NCI-H187 (cell line): ENCODE measurements around the gene CPEB4.

ENCODE experiments used
- DNase-seq, 2 experiments: peaks; one replicate each; lab custom pipeline; 2025; lab: John Stamatoyannopoulos, UW

The CPEB4 gene

DNA sequence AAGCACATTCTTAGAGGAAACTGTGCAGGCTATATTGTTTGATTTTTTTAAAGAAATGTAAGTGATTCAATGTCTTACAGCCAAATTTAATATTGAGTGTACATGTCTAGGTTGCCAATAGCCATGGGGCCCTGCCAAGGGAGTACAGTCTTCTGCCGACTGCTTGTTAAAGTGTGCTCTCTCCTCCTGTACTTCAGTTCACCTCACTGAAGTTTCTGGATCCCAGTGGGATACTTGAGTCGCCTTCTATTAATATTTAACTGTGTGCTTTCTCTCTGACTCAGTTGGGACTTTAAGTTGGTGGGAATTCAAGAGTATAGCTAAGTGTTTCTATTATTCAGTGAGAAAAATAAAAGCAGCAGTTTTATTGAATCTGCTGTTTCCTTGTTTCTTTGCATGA lies 56.4 kb downstream of the CPEB4 start:
- no peak for DNase-seq

DNA sequence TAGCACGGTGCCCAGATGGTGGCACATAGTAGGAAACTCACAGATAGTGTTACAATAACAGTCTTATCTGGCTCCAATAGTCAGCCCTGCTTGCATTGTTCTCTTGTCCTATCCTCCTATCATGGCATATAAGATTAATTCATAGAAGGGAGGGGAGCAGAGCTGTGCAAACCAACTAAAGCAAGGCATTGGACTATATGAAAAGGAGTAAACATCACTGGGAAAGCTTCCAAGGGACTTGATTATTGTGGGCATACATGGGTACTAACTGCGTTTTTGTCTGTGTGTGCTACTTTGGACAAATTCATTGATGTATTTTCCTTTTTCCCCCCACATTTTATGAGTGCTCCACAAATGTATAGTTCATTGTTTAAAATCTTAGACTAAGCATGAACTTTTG lies 57.0 kb downstream of the CPEB4 start:
- DNase-seq: no peak

DNA sequence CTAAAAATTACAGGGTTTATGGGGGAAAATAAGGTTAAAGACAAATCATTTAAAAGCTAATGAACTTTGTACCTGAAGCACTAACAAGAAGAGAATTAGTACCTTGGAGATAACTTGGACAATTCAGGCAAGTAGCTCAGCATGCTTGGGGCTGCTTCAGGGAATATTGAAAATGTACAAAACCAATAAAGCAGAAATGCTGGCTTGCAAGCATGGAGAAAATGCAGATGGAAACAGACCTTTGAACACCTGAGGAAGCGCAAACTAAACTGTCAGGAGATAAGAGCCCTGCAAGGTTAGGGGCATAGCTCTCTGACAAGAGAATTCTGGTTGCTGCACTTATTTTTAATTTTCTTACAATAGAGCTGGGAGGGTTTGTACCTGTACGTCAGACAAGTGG lies 58.2 kb downstream of the CPEB4 start:
- no peak for DNase-seq

DNA sequence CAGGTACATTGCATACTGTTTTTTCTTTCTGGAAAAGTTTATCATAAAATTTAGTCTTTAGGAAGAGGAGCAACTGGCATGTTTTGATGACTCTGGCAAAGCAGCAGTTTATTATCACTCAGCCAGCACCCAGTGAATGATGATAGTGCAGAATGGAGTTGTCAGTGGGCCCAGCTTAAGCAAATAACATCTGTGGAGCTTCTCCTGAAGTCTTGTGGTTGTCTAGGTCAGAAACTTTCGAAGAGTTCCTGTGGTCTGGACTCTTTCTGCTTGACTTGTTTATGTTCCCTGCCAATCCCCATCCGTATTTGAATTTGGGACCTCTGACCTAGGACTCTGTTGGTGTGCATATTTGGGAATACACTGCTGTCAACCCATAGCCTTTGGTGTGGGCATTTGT lies 62.7 kb downstream of the CPEB4 start:
- DNase-seq: no peak

DNA sequence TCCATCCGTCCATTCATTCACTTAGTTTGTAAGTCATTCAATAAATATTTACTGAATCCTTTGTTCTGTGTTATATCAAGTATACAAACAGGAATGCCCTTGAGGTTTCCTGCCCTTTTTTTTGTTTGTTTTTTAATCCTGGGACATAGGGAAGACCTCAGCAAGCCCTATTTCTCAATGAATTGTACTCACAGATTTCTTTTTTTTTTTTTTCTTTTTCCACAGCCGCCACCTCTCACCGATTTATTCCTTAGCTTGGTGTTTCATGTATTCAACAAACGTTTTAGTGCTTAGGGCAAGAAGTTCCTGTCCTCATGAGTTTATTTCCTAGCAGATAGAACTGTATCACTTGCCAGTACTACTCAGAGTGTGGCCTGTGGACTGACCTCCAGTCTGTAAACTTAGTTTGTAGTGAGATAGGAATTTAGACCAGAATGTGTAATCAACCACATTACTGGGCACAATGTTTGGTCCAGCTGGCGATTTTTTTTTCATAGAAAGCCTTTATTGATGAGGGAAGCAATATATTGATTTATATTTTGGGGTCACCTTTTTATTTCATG lies 65.5 kb downstream of the CPEB4 start:
- no peak for DNase-seq

DNA sequence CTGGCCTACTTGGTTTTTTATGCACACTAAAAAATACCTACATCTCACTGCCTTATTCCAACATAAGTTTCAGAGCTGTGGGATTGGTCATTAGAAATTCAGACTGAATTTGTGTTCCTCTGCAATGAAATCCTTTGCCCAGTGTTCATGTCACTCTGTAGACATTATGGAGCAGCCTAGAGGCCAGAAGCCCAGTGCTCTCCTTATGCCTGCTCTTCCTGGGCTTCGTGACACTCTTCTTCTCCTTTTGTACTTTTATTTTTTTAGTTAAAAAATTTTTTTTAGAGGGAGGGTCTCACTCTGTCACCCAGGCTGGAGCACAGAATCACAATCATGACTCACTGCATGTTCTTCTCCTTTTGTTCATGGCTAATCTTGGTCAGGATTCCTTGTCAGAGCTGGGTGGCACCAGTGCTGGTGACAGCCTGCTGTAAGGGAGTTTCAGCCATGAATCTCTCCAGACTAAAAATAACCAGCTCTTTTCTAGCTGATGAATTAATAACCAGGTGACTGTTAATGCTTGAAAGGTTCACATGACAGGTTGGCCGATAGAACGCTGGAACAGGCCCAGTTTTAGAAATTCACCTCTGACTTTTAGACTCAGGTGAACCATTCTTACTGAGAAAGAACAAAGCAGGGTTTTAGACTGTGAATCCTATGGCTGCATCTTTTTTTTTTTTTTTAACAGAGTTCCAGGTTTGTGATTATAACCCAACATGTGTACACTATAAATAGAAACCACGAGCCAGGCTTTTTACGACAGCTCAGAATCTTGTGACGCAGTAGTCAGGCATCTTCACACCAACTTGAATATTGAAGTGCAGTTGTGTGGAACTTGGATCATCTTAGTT lies 66.7 kb downstream of the CPEB4 start:
- DNase-seq: no peak

DNA sequence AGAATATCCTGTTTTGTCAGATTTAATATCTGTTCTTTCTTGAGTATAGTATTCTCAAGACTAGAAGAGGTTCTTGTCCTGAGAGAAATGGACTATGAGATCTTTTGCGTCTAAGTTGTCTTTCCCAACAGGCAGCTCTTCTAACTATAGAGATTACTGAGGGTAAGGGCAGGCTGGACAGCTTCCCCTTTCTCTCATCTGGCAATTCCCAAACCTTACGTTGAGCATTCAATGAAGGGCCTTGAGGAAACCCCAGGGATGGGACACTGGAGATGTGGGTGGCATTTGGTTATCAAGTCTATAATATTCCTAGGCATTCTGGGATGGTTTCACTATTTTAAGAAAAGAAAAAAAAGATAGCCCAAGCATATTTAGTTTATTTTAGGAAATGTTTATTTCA lies 72.8 kb downstream of the CPEB4 start:
- DNase-seq: no peak

DNA sequence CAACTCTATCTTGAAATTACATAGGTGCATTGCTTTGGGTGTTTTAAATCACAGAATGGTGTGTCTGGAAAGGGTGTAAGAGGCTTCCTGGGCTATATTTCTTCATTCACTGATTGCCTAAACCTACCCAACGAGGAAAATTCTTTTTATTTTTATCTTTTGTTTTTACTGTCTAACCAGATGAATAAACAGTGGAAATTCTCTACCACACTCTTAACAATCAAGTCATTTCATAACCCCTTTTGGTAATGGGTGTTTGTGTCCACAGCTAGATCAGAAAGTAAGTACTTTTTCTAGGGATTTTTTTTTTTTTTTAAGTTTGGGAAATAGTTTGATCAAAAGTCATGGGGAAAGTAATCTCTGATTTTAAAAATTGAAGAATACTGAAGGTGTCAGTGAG lies 73.3 kb downstream of the CPEB4 start:
- DNase-seq: no peak

DNA sequence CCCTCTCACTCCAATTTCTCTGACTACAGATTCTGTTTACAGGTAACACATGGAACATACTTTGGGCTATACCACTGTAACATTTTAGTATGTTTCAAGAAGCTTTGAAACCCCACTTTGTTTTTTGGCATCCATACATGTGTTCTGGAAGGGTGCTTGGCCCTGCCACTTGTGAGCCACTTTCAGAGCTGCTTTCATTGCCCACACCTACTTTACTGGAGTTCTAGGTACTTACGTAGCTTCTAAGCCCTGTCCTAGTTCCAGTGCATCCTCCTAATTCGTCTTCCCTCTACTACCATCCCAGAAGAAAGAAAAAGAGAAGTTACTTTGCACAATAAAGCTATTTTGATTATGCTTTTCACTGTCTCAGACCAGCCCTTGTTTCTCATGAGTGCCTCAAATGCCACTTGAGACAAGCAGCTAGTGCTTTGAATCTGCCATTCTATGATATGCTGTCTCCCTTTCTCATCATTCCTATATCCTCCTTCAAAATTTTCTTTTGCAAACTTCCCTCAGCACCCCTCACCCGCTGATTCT lies 74.4 kb downstream of the CPEB4 start:
- no peak for DNase-seq

DNA sequence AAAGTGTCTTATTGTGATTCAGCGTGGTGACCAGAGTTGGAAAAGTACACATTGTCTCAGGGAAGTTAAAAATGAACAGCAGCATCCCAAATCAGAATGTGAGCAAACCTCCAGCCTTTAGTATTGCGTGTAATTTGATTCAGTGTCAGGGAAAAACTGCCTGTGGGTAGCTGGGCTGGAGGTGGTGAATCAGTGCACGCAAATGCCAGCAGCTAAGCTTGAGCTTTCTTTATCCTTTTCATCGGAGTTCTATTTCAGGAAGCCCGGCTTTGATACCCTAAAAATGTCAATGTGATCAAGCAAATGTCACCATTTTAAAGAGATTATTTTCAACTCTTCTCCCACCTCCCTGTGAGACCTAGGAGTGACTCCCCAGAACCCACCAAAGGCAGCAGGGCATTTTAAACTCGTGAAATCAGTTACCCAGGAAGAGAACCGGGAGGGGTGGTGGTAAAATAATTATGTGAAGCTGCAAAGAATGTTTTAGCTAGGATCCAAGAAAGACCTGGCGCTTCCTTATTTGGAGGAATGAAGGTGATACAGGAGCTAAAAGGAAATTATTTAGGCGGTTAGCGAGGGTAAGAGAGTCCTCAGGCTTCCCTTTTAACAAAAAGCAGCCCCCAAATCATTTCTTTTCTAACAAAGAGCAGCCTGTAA lies 75.2 kb downstream of the CPEB4 start:
- no peak for DNase-seq

DNA sequence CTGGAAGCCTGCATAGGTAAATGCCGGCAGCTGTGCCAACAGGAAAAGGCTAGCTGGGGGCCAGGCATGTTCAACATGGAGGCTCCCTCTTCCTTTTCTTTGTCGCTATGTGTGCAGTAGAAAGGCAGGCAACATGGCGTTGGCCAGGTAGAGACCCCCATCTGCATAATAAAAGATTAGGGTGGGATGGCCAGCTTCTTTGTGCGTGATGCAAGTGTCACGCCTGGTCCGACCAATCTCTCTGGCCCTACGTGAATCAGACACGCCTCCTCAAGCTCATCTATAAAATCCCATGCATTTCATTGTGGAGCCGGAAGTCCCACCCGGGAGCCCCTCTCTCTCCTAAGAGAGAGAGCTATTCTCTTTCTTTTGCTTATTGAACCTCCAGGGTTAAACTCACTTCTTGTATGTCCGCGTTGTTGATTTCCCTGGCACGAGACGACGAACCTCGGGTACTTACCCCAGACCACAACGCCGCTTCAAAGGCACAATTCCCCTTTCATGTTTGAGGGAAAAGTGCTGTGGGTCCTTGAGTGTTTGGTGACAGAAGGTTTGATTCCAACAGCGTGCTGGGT lies 75.8 kb downstream of the CPEB4 start:
- peak; percentile 57 to 69 for DNase-seq

DNA sequence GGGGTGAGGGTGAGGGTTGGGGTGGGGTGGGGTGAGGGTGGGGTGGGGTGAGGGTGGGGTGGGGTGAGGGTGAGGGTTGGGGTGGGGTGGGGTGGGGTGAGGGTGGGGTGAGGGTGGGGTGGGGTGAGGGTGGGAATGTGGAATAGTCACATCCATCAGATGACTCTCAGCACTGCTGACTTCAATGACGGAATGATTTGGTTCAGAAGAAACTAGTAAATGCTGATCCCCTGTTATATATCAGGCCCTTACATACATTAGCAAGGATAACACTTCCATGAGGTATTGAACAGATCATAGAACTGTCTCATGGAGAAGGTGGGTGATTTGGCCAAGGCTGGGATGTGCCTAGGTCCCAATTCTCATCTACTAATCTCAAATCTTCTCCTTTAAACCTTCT lies 76.4 kb downstream of the CPEB4 start:
- DNase-seq: no peak

DNA sequence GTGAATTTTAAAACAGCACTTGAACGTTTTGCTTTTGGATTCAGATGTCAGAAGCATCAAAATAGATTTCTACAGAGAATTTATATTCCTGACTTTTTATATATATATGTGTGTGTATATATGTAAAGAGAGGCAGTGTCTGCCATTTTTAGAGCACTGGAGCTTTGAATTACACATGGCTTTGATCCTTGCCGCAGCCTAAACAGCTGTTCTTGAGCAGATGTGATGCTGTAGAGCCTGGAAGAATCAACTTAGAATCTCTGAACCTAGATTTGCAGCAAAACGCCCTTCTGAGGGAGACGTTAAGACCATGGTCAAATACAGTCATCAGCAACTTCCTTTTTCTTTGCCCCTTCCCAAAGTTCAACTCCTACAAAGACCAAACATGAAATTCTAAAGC lies 79.1 kb downstream of the CPEB4 start:
- DNase-seq: no peak

DNA sequence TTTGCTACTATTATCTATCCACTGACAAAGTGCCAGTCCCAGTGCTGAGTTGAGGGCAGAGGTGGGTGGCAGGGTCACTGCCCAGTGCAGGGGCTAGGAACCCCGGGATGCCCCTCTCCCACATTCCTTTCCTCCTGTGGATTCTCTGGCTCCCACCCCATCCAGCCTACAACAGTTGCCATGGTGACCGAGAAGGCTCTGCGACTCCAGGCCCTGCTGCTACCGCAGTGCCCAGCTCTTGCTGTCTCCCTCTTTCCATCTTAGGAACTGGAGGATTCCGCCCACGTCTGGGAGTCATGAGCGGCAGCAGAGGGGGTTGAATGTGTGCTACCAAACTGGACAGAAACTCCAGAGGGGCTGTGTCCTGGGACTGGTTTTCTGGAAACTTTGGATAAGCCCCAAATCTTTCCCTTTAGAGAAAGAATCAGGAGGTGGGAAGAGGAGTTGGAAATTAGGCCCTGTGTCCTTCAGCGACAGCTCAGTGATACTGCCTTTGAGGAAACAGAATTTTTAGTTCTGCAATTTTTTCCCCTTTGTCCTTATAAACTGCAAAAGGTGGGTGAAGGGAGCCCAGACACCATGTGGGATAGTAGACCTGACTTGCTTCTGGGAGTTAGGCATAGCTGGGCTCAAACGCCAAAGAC lies 80.1 kb downstream of the CPEB4 start:
- DNase-seq: no peak

DNA sequence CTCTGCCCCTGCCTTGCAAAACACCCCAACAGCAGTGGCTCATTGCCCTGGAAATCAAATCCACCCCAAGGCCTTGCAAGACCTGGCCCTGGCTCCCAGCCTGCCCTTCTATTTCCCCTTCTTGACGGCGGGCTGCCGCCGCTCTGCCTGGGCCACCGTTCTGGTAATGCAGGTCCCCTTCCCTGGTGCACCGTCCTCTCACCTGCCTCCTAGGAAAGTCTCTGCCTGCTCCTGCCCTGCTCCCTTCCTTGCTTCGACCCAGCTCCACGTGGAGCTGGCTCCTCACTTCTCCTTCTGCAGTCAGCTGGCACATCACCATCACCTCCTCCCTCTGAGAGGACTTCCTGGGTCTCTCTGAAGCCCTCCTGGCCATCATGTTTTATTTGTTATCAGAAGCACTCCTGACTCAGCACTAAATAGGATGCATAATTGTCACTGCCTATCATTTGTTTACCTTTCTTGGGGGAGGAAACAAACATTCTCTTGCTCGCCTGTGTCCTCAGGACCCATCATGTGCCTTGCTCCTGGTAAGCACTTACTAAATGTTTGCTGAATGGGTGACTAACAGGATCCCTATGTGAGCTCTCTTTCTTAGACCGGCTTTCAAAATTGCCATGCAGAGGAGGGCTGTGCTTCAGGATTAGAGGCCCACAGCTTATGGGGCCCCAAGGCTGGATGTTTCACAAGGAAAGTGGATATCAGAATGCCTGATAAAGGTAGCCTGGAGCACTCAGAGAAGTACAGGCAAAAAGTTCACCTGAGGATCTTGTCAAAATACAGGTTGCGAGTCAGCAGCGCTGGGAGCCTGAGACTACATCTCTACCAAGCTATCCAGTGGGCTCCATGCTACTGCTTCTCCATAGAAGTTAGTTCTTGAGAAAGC lies 81.3 kb downstream of the CPEB4 start:
- DNase-seq: no peak

DNA sequence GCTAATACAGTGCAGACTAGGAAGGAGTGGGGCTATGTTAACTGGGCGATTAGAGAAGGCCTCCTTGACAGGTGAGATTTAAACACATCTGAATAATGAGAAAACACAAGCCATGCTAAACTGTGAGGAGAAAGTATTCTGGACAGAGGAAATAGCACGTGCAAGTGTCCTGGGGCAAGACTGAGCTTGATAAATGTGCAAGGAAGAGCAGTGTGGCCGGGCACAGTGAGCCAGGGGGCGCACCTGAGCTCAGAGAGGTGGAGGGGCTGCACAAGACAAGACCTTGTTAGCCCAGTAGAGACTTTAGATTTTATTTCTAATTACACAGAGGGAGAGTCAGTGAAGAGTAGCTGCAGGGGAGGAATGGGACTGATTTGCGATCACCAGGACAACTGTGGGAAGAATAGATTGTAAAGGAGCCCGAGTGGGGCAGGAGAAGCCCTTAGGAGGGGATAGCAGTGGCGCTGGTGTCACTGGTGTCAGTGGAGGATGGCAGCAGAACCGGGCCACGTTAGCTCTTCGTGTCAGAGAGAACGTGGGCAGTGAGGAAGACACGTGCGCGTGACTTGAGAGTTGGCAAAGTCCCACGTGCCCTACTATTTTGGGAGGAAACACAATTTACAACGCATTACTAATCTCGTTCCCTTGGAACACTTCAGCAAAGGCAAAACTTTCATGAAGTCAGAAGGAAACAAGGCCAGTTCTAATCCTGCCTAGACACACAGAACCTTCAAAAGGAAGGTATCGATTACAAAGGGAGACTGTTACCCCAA lies 82.9 kb downstream of the CPEB4 start:
- no peak for DNase-seq

DNA sequence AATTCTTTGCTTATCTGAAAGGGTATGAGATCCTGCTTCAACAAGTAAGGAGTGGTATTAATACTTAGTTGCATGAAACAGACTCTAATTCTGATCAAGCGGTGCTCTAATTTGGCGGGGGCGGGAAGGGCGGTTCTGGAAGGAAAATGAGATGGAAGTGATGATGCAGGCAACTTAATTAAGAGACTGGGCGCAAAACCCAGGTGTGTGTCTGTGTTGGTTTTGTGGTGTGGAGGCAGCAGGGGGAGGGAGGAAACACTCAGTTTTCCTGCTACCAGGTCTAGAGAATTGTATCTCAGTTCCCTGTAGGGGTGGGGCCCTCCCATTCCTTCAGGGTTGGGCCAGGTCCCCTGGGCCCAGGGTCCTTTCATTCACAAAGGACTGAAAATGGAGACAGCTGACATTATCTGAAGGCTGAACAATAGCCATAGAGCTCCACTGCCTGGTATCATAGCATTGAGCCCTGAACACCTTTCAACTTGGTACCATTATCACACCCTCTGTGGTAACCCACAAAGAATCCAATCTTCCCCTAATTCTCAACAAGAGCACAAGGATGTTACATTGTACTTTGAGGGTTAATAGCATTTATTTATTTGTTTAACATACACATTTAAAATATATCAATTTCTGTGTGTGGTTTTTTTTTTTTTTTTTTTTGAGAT lies 83.7 kb downstream of the CPEB4 start:
- no peak for DNase-seq

DNA sequence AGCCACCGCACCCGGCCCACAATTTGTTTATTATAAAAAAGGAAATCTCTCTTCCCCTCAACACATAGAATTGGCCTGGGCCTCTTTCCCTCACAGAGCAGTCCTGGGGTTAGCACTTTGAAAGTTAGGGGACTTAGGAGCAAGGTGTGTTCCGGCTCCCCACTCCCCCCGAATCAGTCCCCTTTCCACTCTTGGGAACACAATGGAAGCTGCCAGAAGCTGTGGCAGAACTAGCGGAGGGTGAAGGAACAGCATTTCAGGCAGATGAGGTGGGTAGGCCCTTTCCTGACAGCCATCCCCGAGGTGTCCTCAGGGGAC lies 84.4 kb downstream of the CPEB4 start:
- DNase-seq: no peak

DNA sequence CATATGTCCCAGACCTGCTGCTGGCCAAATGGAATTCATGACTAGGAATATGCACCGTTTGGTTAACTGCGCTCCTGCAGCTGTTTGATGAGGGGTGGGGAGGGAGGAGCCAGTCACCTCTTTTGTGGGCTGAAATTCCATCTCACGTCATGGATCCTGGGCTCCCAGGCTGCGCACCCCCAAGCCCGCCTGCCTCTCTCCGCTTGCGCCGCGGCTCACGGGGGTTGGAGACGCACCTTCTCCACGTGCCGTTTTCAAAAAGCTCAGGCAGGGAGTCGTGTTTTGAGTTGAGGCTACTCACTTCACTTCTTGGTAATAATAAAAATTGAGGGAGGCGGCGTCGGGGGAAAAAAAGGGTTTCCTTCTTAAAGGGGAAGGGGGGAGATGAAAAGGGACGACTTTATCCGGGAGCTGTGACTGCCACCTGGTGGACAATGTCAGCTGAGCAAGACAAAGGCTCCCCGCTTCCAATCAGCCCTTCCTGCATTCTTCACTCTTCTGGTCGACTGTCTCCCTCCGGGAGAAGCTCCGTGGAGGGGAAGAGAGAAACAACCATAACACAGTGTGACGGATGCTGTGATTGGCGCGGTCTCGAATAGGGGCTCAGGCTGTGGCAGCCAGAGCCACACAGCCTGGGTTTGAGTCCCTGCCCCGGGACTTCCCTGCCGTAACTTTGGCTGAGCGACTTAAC lies 84.9 kb downstream of the CPEB4 start:
- peak; percentile 32 to 58 for DNase-seq

DNA sequence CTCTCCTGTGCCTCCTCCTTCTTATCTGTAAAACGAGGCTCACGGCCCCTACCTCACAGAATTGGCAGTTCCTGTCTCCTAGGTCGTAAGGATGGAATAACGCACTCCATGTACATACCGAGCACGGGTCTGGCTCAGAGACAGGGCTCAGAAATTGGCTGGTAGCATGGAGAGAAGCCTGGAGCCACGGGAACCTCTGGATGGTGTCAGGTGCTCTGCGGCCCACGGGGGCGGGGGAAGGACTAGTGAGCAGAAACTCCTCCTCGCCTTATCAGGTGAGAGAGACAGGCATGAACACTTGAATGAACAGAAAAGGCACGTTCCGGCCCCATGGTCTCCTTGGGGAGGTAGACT lies 85.4 kb downstream of the CPEB4 start:
- DNase-seq: peak in 1 of 2 experiments; percentile 38
